ENCODE measurements around the gene KREMEN2. TPM values are rescaled to one million over a fixed set of nuclear protein-coding genes. Genes with fewer than 3 reads are reported as not detected.

Gene KREMEN2
- total and polyA plus RNA-seq, 2 donors (not counting 3 experiments of a cell fraction or from before 2014, with no cell fraction given) = not detected

- Histone ChIP-seq H3K9ac (replicated peaks; ENCODE audit: extremely low read depth, insufficient read depth, low read length) (no peak overlapping the region), H3K79me2 (ENCODE audit: control insufficient read depth, insufficient read depth, low read length) (no peaks in the 10 kb centered on the region), H3K36me3 (ENCODE audit: control insufficient read depth in 2 of 2, extremely low read depth in 1 of 2, insufficient read depth in 2 of 2, low read length in 2 of 2) (no peaks in the 10 kb centered on the region), H3K27ac (ENCODE audit: insufficient read depth, low read depth, low read length) (no peak overlapping the region), H3K27me3 (ENCODE audit: control insufficient read depth in 2 of 2, insufficient read depth in 2 of 2, low read length in 2 of 2) (peaks cover 14 to 15% of the 10 kb centered on the region in 2 experiments), H3K4me3 (replicated peaks in 1 of 3; ENCODE audit: insufficient read depth in 1 of 3, low read depth in 1 of 3, low read length in 3 of 3) (no peak overlapping the region), H4K20me1 (replicated peaks; ENCODE audit: control insufficient read depth, extremely low read depth, insufficient read depth, low read length) (no peaks in the 10 kb centered on the region), H3K9me1 (replicated peaks; ENCODE audit: control insufficient read depth, extremely low read depth, insufficient read depth, low read length) (no peaks in the 10 kb centered on the region), H3K9me3 (replicated peaks; ENCODE audit: control insufficient read depth, insufficient read depth, low read length) (no peaks in the 10 kb centered on the region), H3K4me2 (ENCODE audit: insufficient read depth, low read length) (peak overlapping the region; percentile 50), H2AFZ (ENCODE audit: low read depth, low read length) (peak overlapping the region; percentile 77), H3K4me1 (ENCODE audit: control insufficient read depth, extremely low read depth, insufficient read depth, low read length) (peaks cover 16% of the 10 kb centered on the region)
- CTCF ChIA-PET = interaction anchor here (1.7 to 1.8 kb wide), 3 partner anchors 12 to 24 kb away, joined by 6 to 10 read pairs (median 8); partner anchors contain the start of gene TNFRSF12A
- TF ChIP-seq EZH2 (IDR thresholded peaks at IDR 0.05; ENCODE audit: borderline replicate concordance, low read depth, low read length, severe bottlenecking) (no peak), GATA2 (IDR thresholded peaks at IDR 0.05; ENCODE audit: insufficient read depth, insufficient read length, low read depth, low read length) (peak; percentile 22), POLR2A (IDR thresholded peaks at IDR 0.05; ENCODE audit: low read depth, low read length) (no peak), POLR2AphosphoS5 (IDR thresholded peaks at IDR 0.05; ENCODE audit: insufficient read depth, low read depth, low read length) (no peak), CTCF (IDR thresholded peaks at IDR 0.05; ENCODE audit: extremely low read depth in 1 of 2, insufficient read depth in 1 of 2, low read depth in 1 of 2, low read length in 2 of 2) (no peak), FOS (IDR thresholded peaks at IDR 0.05; ENCODE audit: borderline replicate concordance, insufficient read depth, low read length) (no peak)
- TF ChIP-seq, protein P1, sequence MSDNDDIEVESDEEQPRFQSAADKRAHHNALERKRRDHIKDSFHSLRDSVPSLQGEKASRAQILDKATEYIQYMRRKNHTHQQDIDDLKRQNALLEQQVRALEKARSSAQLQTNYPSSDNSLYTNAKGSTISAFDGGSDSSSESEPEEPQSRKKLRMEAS (IDR thresholded peaks at IDR 0.05; ENCODE audit: insufficient read depth, insufficient read length) = no peak
- DNase-seq (ENCODE audit: low read depth, low spot score) (no peak), FAIRE-seq (no peak)
- BruUV-seq (replicated peaks) = no TSS peak
- intact Hi-C loops (cut with micrococcal nuclease) = no loop called here
- dilution Hi-C loops (cut with MboI; ENCODE audit: extremely low pct_ligation_motif_present, low sequenced_read_pairs) = no loop called here
- POLR2A ChIA-PET = interaction anchor here (1.8 kb wide), 1 partner anchor 12 kb away, joined by 11 read pairs; the partner anchor contains the start of gene TNFRSF12A
Observed at GRCh38 chr16:3007957-3008689, 44.0 kb downstream of the KREMEN2 start.

Measured in endothelial cell of umbilical vein (primary cell).